ENCODE data around the gene S100A2.

The S100A2 gene

GRCh38 chr1:153612755-153613331 is 47.2 kb upstream of the S100A2 start, which contains the start of gene S100A16:
Gene S100A16, minus strand, starts transcription at chr1:153613137. Its CDS starts 4,986 bp downstream, at chr1:153608151.
- H3K4me3 ChIP-seq (ENCODE audit: low read depth, low read length): peak within 1 kb of the TSS; percentile 40
- no peak for TF ChIP-seq CTCF (IDR thresholded peaks at IDR 0.05; ENCODE audit: low read depth, low read length)
- H3K27ac ChIP-seq: peak within 1 kb of the TSS; percentile 5; the same call in 1 of the 2 replicates

GRCh38 chr1:153612111-153612754 is 46.6 kb upstream of the S100A2 start:
- no peak for DNase-seq
- Histone ChIP-seq H3K27me3 (ENCODE audit: insufficient read depth, low read depth, severe bottlenecking) (no peaks in the 10 kb centered on the region), H3K4me3 (ENCODE audit: low read depth, low read length) (peak overlapping the region; percentile 40), H3K9me3 (ENCODE audit: severe bottlenecking) (no peaks in the 10 kb centered on the region), H3K27ac (peak overlapping the region; percentile 5; the same call in 1 of the 2 replicates), H3K36me3 (no peaks in the 10 kb centered on the region; the same call in 1 of the 2 replicates)
- no peak for TF ChIP-seq CTCF (IDR thresholded peaks at IDR 0.05; ENCODE audit: low read depth, low read length)

More at GRCh38 chr1:153612755-153613331, 47.2 kb upstream of the S100A2 start, which contains the start of gene S100A16:
- Histone ChIP-seq H3K36me3 (peaks cover 4% of the 10 kb centered on the region), H3K9me3 (ENCODE audit: severe bottlenecking) (no peaks in the 10 kb centered on the region), H3K27me3 (ENCODE audit: insufficient read depth, low read depth, severe bottlenecking) (no peaks in the 10 kb centered on the region)
- DNase-seq: peak; percentile 79

GRCh38 chr1:153611356-153611755 is 45.7 kb upstream of the S100A2 start:
- Histone ChIP-seq H3K4me3 (ENCODE audit: low read depth, low read length) (no peak overlapping the region), H3K36me3 (no peaks in the 10 kb centered on the region), H3K27me3 (ENCODE audit: insufficient read depth, low read depth, severe bottlenecking) (no peaks in the 10 kb centered on the region), H3K27ac (no peak overlapping the region), H3K9me3 (ENCODE audit: severe bottlenecking) (no peaks in the 10 kb centered on the region)
- TF ChIP-seq CTCF (IDR thresholded peaks at IDR 0.05; ENCODE audit: low read depth, low read length): no peak
- DNase-seq: no peak

- TF ChIP-seq CTCF (IDR thresholded peaks at IDR 0.05; ENCODE audit: low read depth, low read length): no peak
- H3K4me3 ChIP-seq (ENCODE audit: low read depth, low read length): no peak overlapping the region
- H3K36me3 ChIP-seq: no peaks in the 10 kb centered on the region
- H3K27me3 ChIP-seq (ENCODE audit: insufficient read depth, low read depth, severe bottlenecking): no peaks in the 10 kb centered on the region
- H3K27ac ChIP-seq: no peak overlapping the region
- DNase-seq: no peak
- H3K9me3 ChIP-seq (ENCODE audit: severe bottlenecking): no peaks in the 10 kb centered on the region
Observed at GRCh38 chr1:153610811-153611301, 45.2 kb upstream of the S100A2 start.

- H3K27ac ChIP-seq: no peak overlapping the region
- no peaks in the 10 kb centered on the region for H3K9me3 ChIP-seq (ENCODE audit: severe bottlenecking)
- H3K4me3 ChIP-seq (ENCODE audit: low read depth, low read length): no peak overlapping the region
- H3K27me3 ChIP-seq (ENCODE audit: insufficient read depth, low read depth, severe bottlenecking): no peaks in the 10 kb centered on the region
- TF ChIP-seq CTCF (IDR thresholded peaks at IDR 0.05; ENCODE audit: low read depth, low read length): no peak
- no peaks in the 10 kb centered on the region for H3K36me3 ChIP-seq
- no peak for DNase-seq
Observed at GRCh38 chr1:153610334-153610733, 44.7 kb upstream of the S100A2 start.

Measured in WERI-Rb-1 (cell line).